GM06990 (cell line): ENCODE results near the gene PAPOLA.
"Not testable (repeated sequence)": the region's sequence is repeated elsewhere in the genome, so short reads cannot be mapped to it uniquely, and the experiment has no call there.

Experiments
- DNase-seq: peaks from one replicate; pipeline ENCODE4 v3.0.0-alpha.2; 2011; ENCODE audit not compliant: insufficient read length; ENCODE audit errors: extremely low read depth
- H3K27me3 ChIP-seq: replicated peaks from 2 replicates; pipeline ENCODE4 v1.6.0; 2011; ENCODE audit warnings: low read length; ENCODE audit not compliant: control insufficient read depth, insufficient read depth
- H3K36me3 ChIP-seq: 2 replicates; pipeline ENCODE4 v1.5.1; 2011; ENCODE audit warnings: low read length; ENCODE audit not compliant: control insufficient read depth, insufficient read depth
- H3K4me3 ChIP-seq: replicated peaks from 2 replicates; pipeline ENCODE4 v1.5.1; 2011; ENCODE audit warnings: low read depth, mild to moderate bottlenecking, control low read depth, low read length
- TF ChIP-seq, protein P1 (sequence below): IDR thresholded peaks from 2 replicates; pipeline ENCODE4 v1.5.1; 2011; ENCODE audit warnings: low read length, control low read depth, mild to moderate bottlenecking, inconsistent platforms; ENCODE audit not compliant: insufficient read depth, poor library complexity, severe bottlenecking

PAPOLA gene

DNA sequence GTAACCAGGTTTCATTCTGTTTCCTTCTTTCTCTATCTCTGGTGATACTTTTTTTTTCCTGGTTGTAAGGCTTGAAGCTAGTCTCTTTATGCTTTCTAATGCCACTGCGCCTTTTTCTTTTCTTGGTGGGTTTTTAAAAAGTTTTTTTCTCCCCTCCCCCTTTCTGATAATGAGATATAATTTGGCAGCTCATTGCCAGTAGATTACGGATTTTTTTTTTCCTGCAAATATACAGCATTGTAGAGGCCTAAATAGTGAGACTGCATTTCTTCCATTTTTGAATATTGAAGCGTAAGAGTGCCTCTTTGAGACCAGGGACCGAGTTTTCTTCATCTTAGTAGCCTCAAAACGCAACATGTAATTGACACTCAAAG lies 1.1 kb downstream of the PAPOLA start:
- TF ChIP-seq, protein P1, sequence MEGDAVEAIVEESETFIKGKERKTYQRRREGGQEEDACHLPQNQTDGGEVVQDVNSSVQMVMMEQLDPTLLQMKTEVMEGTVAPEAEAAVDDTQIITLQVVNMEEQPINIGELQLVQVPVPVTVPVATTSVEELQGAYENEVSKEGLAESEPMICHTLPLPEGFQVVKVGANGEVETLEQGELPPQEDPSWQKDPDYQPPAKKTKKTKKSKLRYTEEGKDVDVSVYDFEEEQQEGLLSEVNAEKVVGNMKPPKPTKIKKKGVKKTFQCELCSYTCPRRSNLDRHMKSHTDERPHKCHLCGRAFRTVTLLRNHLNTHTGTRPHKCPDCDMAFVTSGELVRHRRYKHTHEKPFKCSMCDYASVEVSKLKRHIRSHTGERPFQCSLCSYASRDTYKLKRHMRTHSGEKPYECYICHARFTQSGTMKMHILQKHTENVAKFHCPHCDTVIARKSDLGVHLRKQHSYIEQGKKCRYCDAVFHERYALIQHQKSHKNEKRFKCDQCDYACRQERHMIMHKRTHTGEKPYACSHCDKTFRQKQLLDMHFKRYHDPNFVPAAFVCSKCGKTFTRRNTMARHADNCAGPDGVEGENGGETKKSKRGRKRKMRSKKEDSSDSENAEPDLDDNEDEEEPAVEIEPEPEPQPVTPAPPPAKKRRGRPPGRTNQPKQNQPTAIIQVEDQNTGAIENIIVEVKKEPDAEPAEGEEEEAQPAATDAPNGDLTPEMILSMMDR: no peak
- H3K36me3 ChIP-seq: no peaks in the 10 kb centered on the region
- no peak for DNase-seq

DNA sequence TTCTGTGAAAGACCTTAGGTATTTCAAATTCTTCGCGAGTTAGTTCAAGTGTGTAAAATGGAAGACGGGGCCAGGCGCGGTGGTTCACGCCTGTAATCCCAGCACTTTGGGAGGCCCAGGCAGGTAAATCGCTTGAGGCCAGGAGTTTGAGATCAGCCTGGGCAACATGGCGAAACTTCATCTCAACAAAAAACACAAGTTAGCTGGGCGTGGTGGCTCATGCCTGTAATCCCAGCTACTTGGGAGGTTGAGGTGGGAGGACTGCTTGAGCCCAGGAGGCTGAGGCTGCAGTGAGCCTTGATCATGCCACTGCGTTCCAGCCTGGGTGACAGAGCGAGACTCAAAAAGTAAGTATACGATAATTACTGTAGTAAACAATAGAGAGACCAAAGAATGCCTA lies 2.2 kb downstream of the PAPOLA start:
- DNase-seq, H3K4me3 ChIP-seq, H3K36me3 ChIP-seq, H3K27me3 ChIP-seq: not testable (repeated sequence)

More for the DNA sequence above, 1.1 kb downstream of the PAPOLA start:
- Histone ChIP-seq H3K27me3 (no peaks in the 10 kb centered on the region), H3K4me3 (peak overlapping the region; percentile 97)

DNA sequence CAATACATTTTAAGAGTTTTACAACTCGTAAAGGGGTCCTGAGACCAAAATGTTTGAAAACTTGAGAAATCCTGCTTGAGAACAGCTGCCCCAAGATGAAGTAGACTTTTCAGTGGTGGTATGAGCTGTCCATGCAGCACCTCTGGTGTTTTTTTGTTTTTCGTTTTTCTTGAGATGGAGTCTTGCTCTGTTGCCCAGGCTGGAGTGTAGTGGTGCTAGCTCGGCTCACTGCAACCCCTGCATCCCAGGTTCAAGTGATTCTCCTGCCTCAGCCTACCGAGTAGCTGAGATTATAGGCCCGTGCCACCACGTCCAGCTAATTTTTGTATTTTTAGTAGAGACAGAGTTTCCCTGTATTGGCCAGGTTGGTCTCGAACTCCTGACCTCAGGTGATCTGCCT lies 5.5 kb downstream of the PAPOLA start:
- H3K4me3 ChIP-seq: no peak overlapping the region
- TF ChIP-seq, protein P1: no peak
- H3K27me3 ChIP-seq: no peaks in the 10 kb centered on the region
- DNase-seq: no peak
- H3K36me3 ChIP-seq: no peaks in the 10 kb centered on the region

DNA sequence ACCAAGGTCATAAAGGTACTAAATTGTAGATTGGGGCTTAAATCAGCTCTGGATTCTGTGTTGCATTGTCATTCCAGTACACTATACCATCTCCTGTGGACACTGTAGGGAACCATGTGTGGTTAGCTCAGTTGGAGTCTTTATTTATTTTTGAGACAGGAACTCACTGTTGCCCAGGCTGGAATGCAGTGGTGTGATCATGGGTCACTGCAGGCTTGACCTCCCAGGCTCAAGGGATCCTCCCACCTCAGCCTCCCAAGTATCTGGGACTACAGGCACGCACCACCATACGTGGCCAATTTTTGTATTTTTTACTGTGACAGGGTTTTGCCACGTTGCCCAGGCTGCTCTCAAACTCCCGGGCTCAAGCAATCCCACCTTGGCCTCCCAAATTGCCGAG lies 6.7 kb downstream of the PAPOLA start:
- Histone ChIP-seq H3K36me3 (no peaks in the 10 kb centered on the region), H3K27me3 (no peaks in the 10 kb centered on the region), H3K4me3 (no peak overlapping the region)
- TF ChIP-seq, protein P1: no peak
- DNase-seq: no peak

DNA sequence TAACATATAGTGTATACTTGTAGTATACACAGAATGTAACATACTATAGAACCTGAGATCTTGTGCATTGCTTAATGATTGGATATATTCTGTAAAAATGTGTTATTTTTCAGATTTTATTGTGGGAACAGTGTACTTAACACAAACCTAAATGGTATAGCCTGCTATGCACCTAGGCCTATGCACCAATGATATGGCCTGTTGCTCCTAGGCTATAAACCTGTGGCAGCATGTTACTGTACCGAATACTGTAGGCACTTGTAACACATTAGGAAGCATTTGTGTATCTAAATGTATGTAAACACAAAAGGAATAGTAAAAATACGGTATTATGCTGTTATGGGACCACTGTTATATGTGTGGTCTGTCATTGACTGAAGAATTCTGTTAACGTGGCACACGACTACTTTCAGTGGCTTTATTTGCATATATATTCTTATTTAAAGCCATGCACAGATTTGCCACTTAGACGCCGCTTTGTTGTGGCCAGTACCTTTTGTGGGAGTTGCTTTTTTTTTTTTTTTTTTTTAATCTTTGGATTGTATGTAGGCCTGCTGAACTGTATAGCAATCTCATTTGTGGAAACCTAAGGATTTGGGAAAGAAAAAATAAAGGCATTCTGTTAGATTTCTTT lies 7.4 kb downstream of the PAPOLA start:
- TF ChIP-seq, protein P1: no peak
- no peaks in the 10 kb centered on the region for H3K27me3 ChIP-seq
- no peak for DNase-seq
- H3K36me3 ChIP-seq: no peaks in the 10 kb centered on the region
- H3K4me3 ChIP-seq: no peak overlapping the region

DNA sequence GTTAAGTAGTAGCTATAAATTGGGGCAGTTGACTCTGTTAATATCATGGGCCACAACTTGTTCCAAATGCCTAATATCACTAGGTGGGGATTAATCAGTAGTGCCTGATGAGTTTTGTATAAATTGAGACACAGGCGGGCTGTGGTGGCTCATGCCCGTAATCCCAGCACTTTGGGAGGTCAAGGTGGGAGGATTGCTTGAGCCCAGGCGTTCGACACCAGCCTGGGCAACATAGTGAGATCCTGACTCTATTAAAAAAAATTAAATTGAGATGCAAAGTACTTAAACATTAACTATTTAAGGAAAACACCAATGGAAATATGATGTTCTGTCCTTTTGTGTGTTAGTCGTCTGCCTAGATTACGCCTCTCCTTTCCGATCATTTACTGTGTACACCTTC lies 9.0 kb downstream of the PAPOLA start:
- no peak for DNase-seq
- TF ChIP-seq, protein P1: no peak
- no peaks in the 10 kb centered on the region for H3K36me3 ChIP-seq
- H3K27me3 ChIP-seq: no peaks in the 10 kb centered on the region
- H3K4me3 ChIP-seq: no peak overlapping the region
